ENCODE measurements around the gene CACNA2D2. TPM values are rescaled to one million over a fixed set of nuclear protein-coding genes. Genes with fewer than 3 reads are reported as not detected.

Gene CACNA2D2
- total and polyA plus RNA-seq, 2 of the 8 experiments (the other 6 are each of a cell fraction or from before 2014, with no cell fraction given) = 14.1 to 25.0 TPM

DNA sequence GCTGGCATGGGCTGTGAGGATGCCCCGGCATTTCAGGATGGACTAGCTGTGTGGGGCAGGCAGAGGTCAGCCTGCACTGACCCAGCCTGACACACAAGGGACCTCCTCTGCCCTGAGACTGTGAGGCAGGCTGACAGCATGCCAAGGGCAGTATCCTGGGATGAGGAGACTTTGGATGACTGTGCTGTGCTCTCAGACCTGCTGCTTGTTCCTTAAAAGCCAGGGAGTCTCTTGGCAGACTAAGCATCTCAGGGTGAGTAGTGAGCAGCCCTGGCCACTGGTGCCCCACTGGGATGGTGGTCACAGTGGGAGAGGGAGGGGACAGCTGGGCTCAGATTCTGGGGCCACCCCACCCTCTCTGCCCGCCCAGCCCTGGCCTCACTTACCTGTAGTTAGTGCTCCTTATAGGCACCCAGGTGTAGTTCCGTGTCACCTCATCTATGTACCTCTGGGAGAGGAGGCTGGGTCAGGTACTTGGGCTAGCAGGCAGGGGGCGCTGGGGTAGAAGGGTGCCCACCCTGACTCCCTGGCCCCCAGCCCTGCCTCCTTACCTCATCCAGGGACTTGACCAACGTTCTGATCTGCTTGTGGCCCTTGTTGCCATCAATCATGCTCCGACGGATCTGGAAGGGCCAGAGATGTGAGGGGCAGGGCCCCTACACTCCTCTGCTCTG, 128.0 kb downstream of the CACNA2D2 start:
- CTCF ChIA-PET (ENCODE audit: partially characterized antibody) = interaction anchor here (0.6 to 3.0 kb wide), 19 partner anchors 10 to 1619 kb away, joined by 3 to 12 read pairs (median 5); no protein-coding TSS in a partner anchor

More for the DNA sequence above, 128.0 kb downstream of the CACNA2D2 start:
- Histone ChIP-seq H2BK5ac (ENCODE audit: low read depth, low read length) (0 out of 2 replicates have a peak overlapping the region, but pooled peaks have one; percentile 16), H2AK5ac (ENCODE audit: low read depth, low read length) (peak overlapping the region; percentile 47; the same call in 1 of the 2 replicates), H3K79me1 (ENCODE audit: low read depth, low read length) (no peaks in the 10 kb centered on the region), H3K4me1 (replicated peaks in 1 of 4; ENCODE audit: control insufficient read depth in 3 of 4, insufficient read depth in 4 of 4, low read length in 3 of 4) (peaks cover 0 to 34% (median 21%) of the 10 kb centered on the region in 4 experiments; a peak in 6 of 7 replicates), H2BK120ac (replicated peaks; ENCODE audit: low read depth, low read length) (peak overlapping the region; percentile 55), H4K8ac (ENCODE audit: extremely low read depth, insufficient read depth, low read length) (peak overlapping the region; percentile 57; the same call in 1 of the 2 replicates), H3K36me3 (ENCODE audit: control insufficient read depth in 2 of 4, insufficient read depth in 4 of 4, low read length in 3 of 4) (no peaks in the 10 kb centered on the region), H3K4ac (replicated peaks; ENCODE audit: insufficient read length, low read depth, low read length) (no peak overlapping the region), H2AFZ (ENCODE audit: low read length) (no peak overlapping the region), H3K56ac (replicated peaks; ENCODE audit: insufficient read length, low read depth, low read length) (no peak overlapping the region), H3K4me3 (ENCODE audit: extremely low read depth in 1 of 4, insufficient read depth in 2 of 4, low read depth in 3 of 4, low read length in 4 of 4) (no peak overlapping the region), H3K23me2 (ENCODE audit: low read depth, low read length) (0 out of 2 replicates have a peak, but pooled peaks cover 2% of the 10 kb centered on the region), H3K9me3 (ENCODE audit: insufficient read depth in 2 of 2, low read depth in 1 of 2, low read length in 1 of 2) (no peaks in the 10 kb centered on the region), H3K79me2 (ENCODE audit: control insufficient read depth in 1 of 2, insufficient read depth in 2 of 2, low read length in 2 of 2) (no peaks in the 10 kb centered on the region), H2BK12ac (ENCODE audit: low read depth, low read length) (peak overlapping the region; percentile 90; the same call in 1 of the 2 replicates), H3K14ac (ENCODE audit: insufficient read length) (no peak overlapping the region), H3K9ac (replicated peaks in 1 of 4; ENCODE audit: extremely low read depth in 1 of 4, low read depth in 3 of 4, low read length in 3 of 4) (no peak overlapping the region), H4K91ac (replicated peaks; ENCODE audit: insufficient read length, low read length) (peak overlapping the region; percentile 91), H4K20me1 (replicated peaks in 1 of 2; ENCODE audit: control insufficient read depth in 1 of 2, insufficient read depth in 2 of 2, low read length in 2 of 2) (peaks cover 2 to 4% of the 10 kb centered on the region in 2 experiments), H4K5ac (ENCODE audit: insufficient read length, low read depth, low read length) (peak overlapping the region; percentile 12), H3K27me3 (replicated peaks in 1 of 4; ENCODE audit: control insufficient read depth in 3 of 4, extremely low read depth in 1 of 4, insufficient read depth in 3 of 4, low read length in 3 of 4) (no peaks in the 10 kb centered on the region; a peak in 1 of 7 replicates), H2BK15ac (ENCODE audit: low read length) (no peak overlapping the region), H3K4me2 (ENCODE audit: insufficient read depth in 1 of 2, low read depth in 2 of 2, low read length in 2 of 2) (no peak overlapping the region), H3K23ac (ENCODE audit: insufficient read length) (no peak overlapping the region), H3K27ac (ENCODE audit: low read depth, low read length) (no peak overlapping the region), H2BK20ac (ENCODE audit: low read length) (0 out of 2 replicates have a peak overlapping the region, but pooled peaks have one; percentile 11), H3K18ac (ENCODE audit: extremely low read depth, low read length) (no peak overlapping the region)
- TF ChIP-seq, protein P1, sequence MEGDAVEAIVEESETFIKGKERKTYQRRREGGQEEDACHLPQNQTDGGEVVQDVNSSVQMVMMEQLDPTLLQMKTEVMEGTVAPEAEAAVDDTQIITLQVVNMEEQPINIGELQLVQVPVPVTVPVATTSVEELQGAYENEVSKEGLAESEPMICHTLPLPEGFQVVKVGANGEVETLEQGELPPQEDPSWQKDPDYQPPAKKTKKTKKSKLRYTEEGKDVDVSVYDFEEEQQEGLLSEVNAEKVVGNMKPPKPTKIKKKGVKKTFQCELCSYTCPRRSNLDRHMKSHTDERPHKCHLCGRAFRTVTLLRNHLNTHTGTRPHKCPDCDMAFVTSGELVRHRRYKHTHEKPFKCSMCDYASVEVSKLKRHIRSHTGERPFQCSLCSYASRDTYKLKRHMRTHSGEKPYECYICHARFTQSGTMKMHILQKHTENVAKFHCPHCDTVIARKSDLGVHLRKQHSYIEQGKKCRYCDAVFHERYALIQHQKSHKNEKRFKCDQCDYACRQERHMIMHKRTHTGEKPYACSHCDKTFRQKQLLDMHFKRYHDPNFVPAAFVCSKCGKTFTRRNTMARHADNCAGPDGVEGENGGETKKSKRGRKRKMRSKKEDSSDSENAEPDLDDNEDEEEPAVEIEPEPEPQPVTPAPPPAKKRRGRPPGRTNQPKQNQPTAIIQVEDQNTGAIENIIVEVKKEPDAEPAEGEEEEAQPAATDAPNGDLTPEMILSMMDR (IDR thresholded peaks at IDR 0.05; ENCODE audit: control extremely low read depth in 1 of 3, insufficient read depth in 1 of 3, low read depth in 1 of 3, low read length in 3 of 3) = peak in 2 of 3 experiments; percentile 55 to 60; a peak in 3 of 4 replicates
- TF ChIP-seq RAD21 (IDR thresholded peaks at IDR 0.05 in 1 of 2, conservative IDR thresholded peaks at IDR 0.05 in 1 of 2; ENCODE audit: low read depth in 2 of 2, low read length in 2 of 2) = peak; percentile 37 to 50
- TF ChIP-seq FOSL1 (IDR thresholded peaks at IDR 0.05; ENCODE audit: insufficient read depth, low read depth, low read length) = no peak
- no peak for TF ChIP-seq KDM4A (IDR thresholded peaks at IDR 0.05; ENCODE audit: low read depth, low read length, severe bottlenecking)
- TF ChIP-seq POLR2A (IDR thresholded peaks at IDR 0.05; ENCODE audit: control extremely low read depth in 1 of 2, low read depth in 2 of 2, low read length in 2 of 2) = no peak
- POLR2A ChIA-PET (ENCODE audit: partially characterized antibody) = interaction anchor here (0.7 to 1.4 kb wide), 5 partner anchors 10 to 111 kb away, joined by 3 to 5 read pairs (median 3); no protein-coding TSS in a partner anchor
- no peak for DNase-seq (ENCODE audit: low read depth in 1 of 2, low spot score in 2 of 2)
- FAIRE-seq = no peak
- 72% methylated on average over 7 of the region's 7 CpGs; no CpG with 5 or more reads in 1 of the 2 experiments for WGBS, 2 experiments (ENCODE audit: extremely low coverage in 1 of 2, insufficient coverage in 1 of 2, insufficient read length in 1 of 2, insufficient replicate concordance in 2 of 2, low coverage in 1 of 2, low lambda C conversion rate in 2 of 2, missing lambda C conversion rate in 1 of 2)

All from H1 (cell line).